ENCODE measurements around the gene RCBTB2.

DNA sequence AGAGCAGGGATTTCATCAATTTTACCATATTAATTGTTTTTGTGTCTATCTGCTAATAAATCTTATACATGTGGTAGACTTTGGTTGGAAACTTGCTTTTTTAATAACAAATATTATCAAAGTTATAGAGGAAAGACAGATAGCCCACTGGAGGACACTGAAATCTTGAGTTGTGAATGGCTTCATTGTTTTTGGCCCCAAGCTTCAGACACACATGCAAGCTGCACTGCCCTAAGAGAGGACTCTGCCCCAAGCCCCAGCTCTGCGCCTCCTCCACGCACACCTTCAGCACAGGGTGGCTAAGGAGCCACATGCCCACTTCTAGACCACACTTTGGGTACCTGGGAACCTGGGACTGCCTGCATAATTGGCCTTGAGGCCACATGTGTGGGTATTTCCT lies 35.2 kb downstream of the RCBTB2 start:
- TF ChIP-seq, protein P1, sequence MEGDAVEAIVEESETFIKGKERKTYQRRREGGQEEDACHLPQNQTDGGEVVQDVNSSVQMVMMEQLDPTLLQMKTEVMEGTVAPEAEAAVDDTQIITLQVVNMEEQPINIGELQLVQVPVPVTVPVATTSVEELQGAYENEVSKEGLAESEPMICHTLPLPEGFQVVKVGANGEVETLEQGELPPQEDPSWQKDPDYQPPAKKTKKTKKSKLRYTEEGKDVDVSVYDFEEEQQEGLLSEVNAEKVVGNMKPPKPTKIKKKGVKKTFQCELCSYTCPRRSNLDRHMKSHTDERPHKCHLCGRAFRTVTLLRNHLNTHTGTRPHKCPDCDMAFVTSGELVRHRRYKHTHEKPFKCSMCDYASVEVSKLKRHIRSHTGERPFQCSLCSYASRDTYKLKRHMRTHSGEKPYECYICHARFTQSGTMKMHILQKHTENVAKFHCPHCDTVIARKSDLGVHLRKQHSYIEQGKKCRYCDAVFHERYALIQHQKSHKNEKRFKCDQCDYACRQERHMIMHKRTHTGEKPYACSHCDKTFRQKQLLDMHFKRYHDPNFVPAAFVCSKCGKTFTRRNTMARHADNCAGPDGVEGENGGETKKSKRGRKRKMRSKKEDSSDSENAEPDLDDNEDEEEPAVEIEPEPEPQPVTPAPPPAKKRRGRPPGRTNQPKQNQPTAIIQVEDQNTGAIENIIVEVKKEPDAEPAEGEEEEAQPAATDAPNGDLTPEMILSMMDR (IDR thresholded peaks at IDR 0.05): no peak
- TF ChIP-seq POLR2A (IDR thresholded peaks at IDR 0.05): no peak
